HFFc6 (cell line): Measurements from ENCODE around the gene CFAP70. TPM values are rescaled to one million over a fixed set of nuclear protein-coding genes. Genes with fewer than 3 reads are reported as not detected.

ENCODE experiments used
- DNase-seq: peaks from one replicate; pipeline ENCODE4 v3.0.0-alpha.2; 2018
- H3K27ac Mint-ChIP-seq: 2 replicates; pipeline ENCODE4 v1.8.0; 2020; ENCODE audit warnings: mild to moderate bottlenecking, mixed read lengths
- H3K27me3 Mint-ChIP-seq: 2 replicates; pipeline ENCODE4 v1.8.0; 2021; ENCODE audit warnings: mild to moderate bottlenecking, moderate library complexity, mixed read lengths; ENCODE audit not compliant: insufficient read depth
- H3K36me3 Mint-ChIP-seq: 2 replicates; pipeline ENCODE4 v1.8.0; 2021; ENCODE audit warnings: low read depth, mixed read lengths
- H3K4me1 Mint-ChIP-seq: 2 replicates; pipeline ENCODE4 v1.8.0; 2020; ENCODE audit warnings: low read depth, mixed read lengths
- H3K4me3 Mint-ChIP-seq: 2 replicates; pipeline ENCODE4 v1.8.0; 2020; ENCODE audit warnings: mild to moderate bottlenecking, moderate library complexity, mixed read lengths
- H3K9me3 Mint-ChIP-seq: 2 replicates; pipeline ENCODE4 v1.8.0; 2020; ENCODE audit warnings: mild to moderate bottlenecking, mixed read lengths
- CTCF ChIP-seq: fragments of 200-600 bp; sonication (generic); IDR thresholded peaks from 2 replicates; pipeline ENCODE4 v1.5.0; 2021; ENCODE audit warnings: antibody characterized with exemption, mild to moderate bottlenecking
- total RNA-seq, 6 experiments: library from RNA; stranded (reverse); fragmentation: NEBNext Ultra II Directional; extraction: Animal tissue kit (Norgen Biotek cat#: 25700); gene quantifications; 2 replicates in 1 of 6; 3 replicates in 5 of 6; pipeline ENCODE4 v1.2.3, GENCODE V29; 2021

Gene CFAP70
- total RNA-seq, 6 experiments from 2014 or later: 0.13 to 0.43 (median 0.21) TPM

GRCh38 chr10:73252445-73253224 lies 106.0 kb downstream of the CFAP70 start, which contains the start of gene MRPS16:
Gene MRPS16 (minus strand): TSS chr10:73252644. CDS start chr10:73252482, 162 bp downstream.
- H3K9me3 Mint-ChIP-seq: no peaks in the 10 kb centered on the region
- peaks cover 39% of the 10 kb centered on the region for H3K4me1 Mint-ChIP-seq
- peak; percentile 97 for DNase-seq
- peak within 1 kb of the TSS; percentile 94 for H3K27ac Mint-ChIP-seq
- H3K27me3 Mint-ChIP-seq: no peaks in the 10 kb centered on the region
- H3K4me3 Mint-ChIP-seq: peak within 1 kb of the TSS; percentile 100
- no peak for TF ChIP-seq CTCF
- peaks cover 31% of the 10 kb centered on the region for H3K36me3 Mint-ChIP-seq

- TF ChIP-seq CTCF: no peak
- DNase-seq: no peak
- H3K9me3 Mint-ChIP-seq: no peaks in the 10 kb centered on the region
- H3K27me3 Mint-ChIP-seq: no peaks in the 10 kb centered on the region
- peaks cover 44% of the 10 kb centered on the region for H3K4me1 Mint-ChIP-seq
- peak overlapping the region; percentile 100 for H3K4me3 Mint-ChIP-seq
- peaks cover 31% of the 10 kb centered on the region for H3K36me3 Mint-ChIP-seq
- peak overlapping the region; percentile 94 for H3K27ac Mint-ChIP-seq
Measured at GRCh38 chr10:73251683-73252444, 106.8 kb downstream of the CFAP70 start.

GRCh38 chr10:73248259-73248724 lies 110.4 kb downstream of the CFAP70 start:
- no peaks in the 10 kb centered on the region for H3K9me3 Mint-ChIP-seq
- H3K4me1 Mint-ChIP-seq: peaks cover 61% of the 10 kb centered on the region
- H3K36me3 Mint-ChIP-seq: peaks cover 64% of the 10 kb centered on the region
- peak overlapping the region; percentile 98 for H3K4me3 Mint-ChIP-seq
- no peak for DNase-seq
- TF ChIP-seq CTCF: no peak
- H3K27me3 Mint-ChIP-seq: no peaks in the 10 kb centered on the region
- H3K27ac Mint-ChIP-seq: peak overlapping the region; percentile 82

- no peak for TF ChIP-seq CTCF
- Mint-ChIP-seq H3K9me3 (no peaks in the 10 kb centered on the region), H3K4me1 (peaks cover 58% of the 10 kb centered on the region), H3K27me3 (peaks cover under 1% of the 10 kb centered on the region; the same call in 1 of the 2 replicates), H3K36me3 (peaks cover 67% of the 10 kb centered on the region), H3K4me3 (peak overlapping the region; percentile 98), H3K27ac (peak overlapping the region; percentile 82)
- no peak for DNase-seq
Measured at GRCh38 chr10:73247509-73248258, 111.0 kb downstream of the CFAP70 start.
